Measurements from ENCODE around the gene OSM.

The OSM gene

DNA sequence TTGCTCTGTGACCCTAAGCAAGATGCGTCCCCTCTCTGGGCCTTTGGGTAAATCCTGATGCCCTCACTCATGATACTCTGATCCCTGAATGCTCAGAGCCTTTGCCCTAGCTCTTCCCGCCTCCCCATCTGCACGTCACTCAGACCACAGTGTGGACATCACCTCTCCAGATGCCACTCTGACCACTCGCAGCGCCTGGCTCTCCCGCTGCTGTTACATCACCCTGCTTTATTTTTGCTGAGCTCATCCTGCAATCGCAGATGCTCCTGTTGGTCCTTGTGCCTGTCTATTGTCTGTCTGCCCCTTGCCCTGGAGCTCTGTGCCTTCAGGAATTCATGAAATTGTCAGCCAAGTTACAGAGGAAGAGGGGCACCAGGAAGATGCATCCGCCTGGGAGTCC, 5.5 kb downstream of the OSM start:
- DNase-seq = peak; percentile 40

DNA sequence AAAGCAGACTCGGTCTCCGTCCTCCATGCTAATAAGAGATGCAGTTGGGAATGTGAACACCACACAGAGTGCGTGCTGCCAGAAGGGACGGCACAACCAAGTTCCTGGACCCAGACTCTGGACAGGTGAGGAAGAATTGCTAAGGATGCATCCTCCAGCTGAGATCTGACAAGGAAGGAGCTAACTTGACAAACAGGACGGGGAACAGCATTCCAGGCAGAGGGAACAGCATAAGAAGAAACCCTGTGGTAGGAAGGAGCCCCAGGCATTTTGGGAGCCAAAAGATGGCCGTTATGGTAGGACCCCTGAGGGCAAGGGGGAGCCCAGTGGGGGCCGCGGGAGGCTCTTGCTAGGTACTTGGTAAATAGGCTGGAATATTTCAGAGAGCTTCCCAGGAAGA, 6.0 kb downstream of the OSM start:
- no peak for DNase-seq

GRCh38 chr22:30260276-30260675, 6.4 kb downstream of the OSM start:
- no peak for DNase-seq

DNA sequence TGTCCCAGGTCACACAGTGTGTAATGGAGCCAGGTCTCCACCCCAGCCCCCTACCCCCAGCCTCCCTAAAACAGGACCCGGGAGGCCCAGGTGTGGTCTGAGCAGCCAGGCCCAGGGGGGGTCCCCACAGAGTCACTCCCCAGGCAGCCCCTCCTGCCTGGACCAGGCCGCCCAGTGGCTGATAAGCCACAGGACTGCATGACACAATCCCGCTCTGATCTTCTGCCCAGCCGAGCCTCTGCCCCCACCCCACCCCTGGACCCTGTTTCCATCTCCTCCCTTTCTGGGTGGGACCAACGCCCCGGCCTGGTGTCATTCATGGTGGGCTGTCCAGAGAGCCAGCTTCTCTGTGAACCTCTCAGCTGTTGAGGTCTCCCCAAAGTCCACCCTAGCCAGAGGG, 12.3 kb downstream of the OSM start:
- no peak for DNase-seq

GRCh38 chr22:30253205-30253852, 13.3 kb downstream of the OSM start:
- peak; percentile 52 for DNase-seq

- peak; percentile 25 for DNase-seq
Measured at GRCh38 chr22:30252411-30253204, 14.0 kb downstream of the OSM start.

GRCh38 chr22:30251711-30252110, 14.9 kb downstream of the OSM start:
- DNase-seq = no peak

GRCh38 chr22:30250661-30251267, 15.9 kb downstream of the OSM start:
- peak; percentile 52 for DNase-seq

DNA sequence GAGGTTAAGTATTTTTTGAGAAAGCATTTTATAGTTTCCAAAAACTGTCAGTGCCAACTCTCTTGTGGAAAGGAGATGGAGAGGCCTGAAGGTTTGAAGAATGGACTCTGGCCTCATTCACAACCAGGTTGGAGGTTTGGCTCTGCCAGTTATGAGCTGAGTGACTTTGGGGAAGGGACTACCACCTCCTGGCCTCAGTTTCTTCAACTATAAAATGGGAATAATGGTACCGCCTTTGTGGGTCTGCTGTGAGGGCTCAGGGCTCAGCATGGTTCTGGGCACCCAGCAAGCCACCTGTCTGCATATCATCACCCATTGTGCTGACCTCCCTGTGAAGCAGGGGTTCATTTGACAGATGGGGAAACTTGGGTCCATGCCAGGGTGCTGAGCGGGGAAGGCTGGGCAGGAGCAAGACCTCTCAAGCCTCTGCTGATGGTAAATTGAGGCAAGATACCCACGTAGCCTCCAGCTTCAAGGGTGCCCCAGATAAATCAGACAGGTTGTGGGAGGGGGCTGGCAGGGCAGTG, 16.5 kb downstream of the OSM start:
- no peak for DNase-seq

DNA sequence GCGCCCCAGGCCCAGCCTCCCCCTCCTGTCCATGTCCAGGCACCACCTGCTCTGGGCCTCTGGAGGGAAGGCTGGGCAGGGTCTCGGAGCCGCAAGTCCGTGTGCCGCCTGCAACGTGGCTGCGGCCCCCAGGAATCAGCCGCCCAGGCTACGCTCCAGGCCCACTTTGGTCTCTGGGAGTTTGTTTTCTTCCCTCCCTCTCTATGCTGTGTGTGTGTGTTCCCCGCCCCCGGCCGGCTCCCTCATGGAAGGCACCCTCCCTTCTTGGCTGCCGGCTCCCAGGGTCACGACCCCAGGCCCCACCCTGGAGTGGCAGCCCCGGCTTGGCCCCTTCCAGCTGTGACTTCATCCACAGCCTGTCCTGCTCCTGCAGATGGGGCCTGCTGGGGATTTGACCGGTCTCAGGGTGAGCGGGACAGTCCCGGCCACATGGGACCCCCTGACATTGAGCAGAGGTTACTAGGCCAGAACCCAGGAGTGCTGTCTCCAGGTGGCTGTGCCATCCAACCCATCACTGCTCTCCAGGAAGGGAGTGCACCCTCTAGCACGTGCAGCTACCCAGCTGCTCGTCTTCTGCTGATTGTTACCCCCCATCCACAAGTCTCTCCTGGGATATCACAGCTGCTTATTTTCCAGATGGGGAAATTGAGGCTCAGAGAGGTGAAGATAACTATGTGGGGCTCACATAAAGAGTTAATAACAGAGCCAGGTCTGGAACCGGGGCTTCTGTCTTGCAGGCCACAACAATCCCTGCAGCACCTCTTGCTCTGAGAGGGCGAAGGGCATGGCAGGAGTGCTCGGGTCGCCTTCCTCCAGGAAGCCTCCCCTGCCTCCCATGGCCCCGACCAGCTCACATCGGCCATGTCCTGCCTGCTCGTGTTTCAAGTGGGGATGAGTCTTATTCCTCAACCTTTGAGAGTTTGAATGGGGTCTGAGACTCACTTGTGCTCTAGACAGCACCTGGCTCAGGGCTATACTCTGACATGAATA, 17.3 kb downstream of the OSM start:
- DNase-seq = no peak

GRCh38 chr22:30248484-30248883, 18.2 kb downstream of the OSM start:
- DNase-seq = no peak

DNA sequence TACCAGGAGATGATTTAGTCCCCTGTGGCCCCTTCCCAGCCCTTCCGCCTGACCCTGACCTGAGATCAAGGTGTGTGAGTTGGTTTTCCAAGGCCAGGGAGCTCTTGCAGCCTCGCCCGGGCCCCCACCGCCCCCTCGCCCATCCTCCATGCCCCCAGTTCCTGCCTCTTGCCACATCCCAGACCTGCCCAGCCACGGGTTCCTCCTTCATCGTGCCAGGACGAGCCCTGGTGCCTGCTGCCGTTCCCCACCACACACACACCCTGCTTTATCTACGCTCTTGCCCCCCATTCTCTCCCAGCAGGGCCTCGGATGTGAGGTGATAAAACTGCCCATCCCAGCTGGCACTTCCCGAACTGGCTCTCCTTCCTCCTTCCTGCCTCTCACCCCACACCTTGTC, 18.7 kb downstream of the OSM start:
- DNase-seq = no peak

- DNase-seq = no peak
Measured at GRCh38 chr22:30247561-30247960, 19.1 kb downstream of the OSM start.

- DNase-seq = no peak
Measured at GRCh38 chr22:30246814-30247376, 19.8 kb downstream of the OSM start.

DNA sequence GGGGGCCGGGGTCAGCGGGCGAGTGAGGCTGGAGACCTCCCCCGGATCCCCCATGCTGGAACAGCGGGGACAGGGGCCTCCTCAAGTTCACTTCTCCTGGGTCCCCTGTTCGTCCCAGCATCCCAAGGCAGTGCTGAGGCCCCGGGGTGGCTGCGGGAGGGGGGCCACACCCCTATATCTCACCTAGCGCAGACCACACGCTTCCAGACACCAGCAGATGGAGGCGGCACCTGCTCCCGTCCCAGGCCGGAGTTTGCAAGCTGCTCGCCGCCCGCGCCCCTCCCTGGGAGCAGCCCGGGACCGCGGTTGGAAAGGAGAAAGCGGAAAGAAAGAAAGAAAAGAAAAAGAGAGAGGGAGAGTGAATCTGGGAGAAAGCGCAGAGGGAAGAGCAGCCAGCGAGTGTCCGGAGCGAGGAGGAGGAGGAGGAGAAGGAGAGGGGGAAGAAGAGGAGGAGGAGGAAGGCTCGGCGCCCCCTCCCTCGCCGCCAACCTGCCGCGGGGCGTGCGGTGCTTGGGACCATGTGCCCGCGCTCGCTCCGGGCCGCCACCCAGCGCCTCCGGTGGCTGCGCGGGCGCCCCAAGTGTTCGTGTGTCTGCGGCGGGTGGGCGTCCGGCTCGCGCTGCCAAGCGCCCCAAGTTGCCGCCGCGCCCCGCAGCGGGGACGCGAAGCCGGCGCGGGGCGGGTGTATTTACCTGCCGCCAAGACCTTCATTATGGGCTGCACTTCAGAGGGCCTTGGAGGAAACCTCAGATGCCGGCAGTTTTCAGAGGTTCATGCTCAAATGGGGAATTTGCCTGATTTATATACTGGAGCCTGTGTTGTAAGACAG, 20.5 kb downstream of the OSM start, which contains the start of gene LIF:
Gene LIF (minus strand): TSS at position 775 of the 829 bp plus-strand sequence. CDS start 64 bp downstream, at position 711.
- DNase-seq = peak; percentile 80

GRCh38 chr22:30245181-30245984, 21.3 kb downstream of the OSM start:
- DNase-seq = peak; percentile 71

DNA sequence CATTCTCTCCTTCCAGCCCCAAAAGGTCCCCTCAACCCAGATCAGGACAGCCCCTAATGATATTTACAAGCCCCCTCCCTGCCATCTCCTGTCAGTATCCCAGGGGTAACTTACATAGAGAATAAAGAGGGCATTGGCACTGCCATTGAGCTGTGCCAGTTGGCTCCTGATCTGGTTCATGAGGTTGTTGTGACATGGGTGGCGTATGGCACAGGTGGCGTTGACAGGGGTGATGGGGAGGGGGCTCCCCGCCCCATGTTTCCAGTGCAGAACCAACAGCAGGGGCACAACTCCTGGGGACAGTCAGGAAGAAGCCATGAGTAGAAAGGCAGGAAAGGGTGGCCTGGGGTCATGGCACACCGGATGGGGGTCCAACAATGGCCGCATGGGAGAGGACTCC, 22.0 kb downstream of the OSM start:
- DNase-seq = peak; percentile 45

GRCh38 chr22:30244066-30244465, 22.6 kb downstream of the OSM start:
- DNase-seq = no peak

GRCh38 chr22:30243661-30244060, 23.0 kb downstream of the OSM start:
- DNase-seq = peak; percentile 64
